SU-DHL-6 (cell line): ENCODE results near the gene WDCP.

Source experiments
- H2AFZ ChIP-seq: fragments of 200-600 bp; sonication (generic); 2 replicates; pipeline ENCODE4 v1.6.1; 2014; ENCODE audit warnings: low read depth, mild to moderate bottlenecking, moderate library complexity, mixed read lengths, antibody characterized with exemption, low read length; ENCODE audit not compliant: severe bottlenecking
- H3F3A ChIP-seq: fragments of 200-600 bp; shearing (Covaris generic); 2 replicates; pipeline ENCODE4 v1.6.0; 2016; ENCODE audit warnings: antibody characterized with exemption, mild to moderate bottlenecking; ENCODE audit not compliant: insufficient read depth
- H3K27ac ChIP-seq: fragments of 200-600 bp; sonication (generic); 2 replicates; pipeline ENCODE4 v1.5.1; 2016; ENCODE audit warnings: low read depth, mild to moderate bottlenecking, low read length, moderate library complexity, mixed read lengths
- H3K27me3 ChIP-seq: fragments of 200-600 bp; sonication (generic), shearing (Covaris generic); 2 replicates; pipeline ENCODE4 v1.6.0; 2014; ENCODE audit warnings: mild to moderate bottlenecking, low read length
- H3K36me3 ChIP-seq: fragments of 200-600 bp; sonication (generic); 2 replicates; pipeline ENCODE4 v1.6.1; 2014; ENCODE audit warnings: mild to moderate bottlenecking, low read length, mixed read lengths
- H3K4me2 ChIP-seq: fragments of 300-600, 200-600 bp; shearing (Covaris generic), sonication (generic); 2 replicates; pipeline ENCODE4 v1.6.0; 2014; ENCODE audit warnings: low read length, low read depth, mild to moderate bottlenecking; ENCODE audit not compliant: poor library complexity, severe bottlenecking
- H3K4me3 ChIP-seq: fragments of 200-600 bp; sonication (generic); 2 replicates; pipeline ENCODE4 v1.5.1; 2014; ENCODE audit warnings: antibody characterized with exemption, low read length, mild to moderate bottlenecking, mixed read lengths; ENCODE audit not compliant: insufficient read depth, poor library complexity, severe bottlenecking
- H3K79me2 ChIP-seq: fragments of 200-600 bp; sonication (generic); 2 replicates; pipeline ENCODE4 v1.6.1; 2014; ENCODE audit warnings: mild to moderate bottlenecking, low read length, moderate library complexity; ENCODE audit not compliant: insufficient read depth
- H3K9ac ChIP-seq: fragments of 200-600 bp; sonication (generic); 2 replicates; pipeline ENCODE4 v1.7.0; 2014; ENCODE audit warnings: mild to moderate bottlenecking, low read length
- H3K9me2 ChIP-seq: fragments of 200-600 bp; sonication (generic); replicated peaks from 2 replicates; pipeline ENCODE4 v1.6.1; 2014; ENCODE audit warnings: low read length; ENCODE audit not compliant: insufficient read depth
- H3K9me3 ChIP-seq: fragments of 200-600 bp; sonication (generic); 2 replicates; pipeline ENCODE4 v1.6.1; 2014; ENCODE audit warnings: low read length, mixed read lengths; ENCODE audit not compliant: insufficient read depth
- H4K20me1 ChIP-seq: fragments of 200-600 bp; sonication (generic); 2 replicates; pipeline ENCODE4 v1.6.1; 2014; ENCODE audit warnings: low read depth, mild to moderate bottlenecking, antibody characterized with exemption, low read length, moderate library complexity, mixed read lengths
- EZH2phosphoT487 ChIP-seq: fragments of 200-600 bp; sonication (generic), shearing (Covaris generic); conservative IDR thresholded peaks from 2 replicates; pipeline ENCODE4 v1.6.1; 2018; ENCODE audit warnings: mild to moderate bottlenecking, antibody characterized with exemption, low read length, moderate library complexity, mixed read lengths
- TF ChIP-seq, protein P1 (sequence below): fragments of 200-600 bp; sonication (generic); IDR thresholded peaks from one replicate; pipeline ENCODE4 v1.5.1; 2017; ENCODE audit warnings: antibody characterized with exemption, mild to moderate bottlenecking, low read length, moderate library complexity; ENCODE audit not compliant: insufficient read depth, poor library complexity, severe bottlenecking

The WDCP gene

DNA sequence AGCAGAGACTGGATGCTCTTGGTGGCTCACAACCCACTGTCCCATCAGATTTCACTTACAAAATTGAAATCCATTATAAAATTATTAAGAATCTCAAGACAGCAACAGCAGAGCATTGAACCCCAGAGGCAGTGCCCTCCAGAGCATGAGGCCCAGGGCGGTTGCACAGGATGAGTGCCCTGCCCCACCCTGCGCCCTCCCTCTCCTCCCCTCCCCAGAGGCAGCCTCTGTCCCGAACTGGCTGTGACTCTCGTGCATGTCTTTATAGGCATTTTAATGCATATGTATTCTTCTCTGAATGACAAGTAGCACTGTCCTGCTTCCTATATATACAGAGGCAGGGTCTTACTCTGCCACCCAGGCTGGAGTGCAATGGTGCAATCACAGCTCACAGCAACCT lies 26.9 kb downstream of the WDCP start:
- no peaks in the 10 kb centered on the region for H3K79me2 ChIP-seq
- no peak overlapping the region for H3K4me3 ChIP-seq
- H3K9me2 ChIP-seq, result no peaks in the 10 kb centered on the region
- H2AFZ ChIP-seq, result no peak overlapping the region
- H3K9ac ChIP-seq, result no peak overlapping the region
- H3F3A ChIP-seq, result no peaks in the 10 kb centered on the region
- H3K27me3 ChIP-seq, result no peaks in the 10 kb centered on the region
- no peak overlapping the region for H3K27ac ChIP-seq
- TF ChIP-seq, protein P1, sequence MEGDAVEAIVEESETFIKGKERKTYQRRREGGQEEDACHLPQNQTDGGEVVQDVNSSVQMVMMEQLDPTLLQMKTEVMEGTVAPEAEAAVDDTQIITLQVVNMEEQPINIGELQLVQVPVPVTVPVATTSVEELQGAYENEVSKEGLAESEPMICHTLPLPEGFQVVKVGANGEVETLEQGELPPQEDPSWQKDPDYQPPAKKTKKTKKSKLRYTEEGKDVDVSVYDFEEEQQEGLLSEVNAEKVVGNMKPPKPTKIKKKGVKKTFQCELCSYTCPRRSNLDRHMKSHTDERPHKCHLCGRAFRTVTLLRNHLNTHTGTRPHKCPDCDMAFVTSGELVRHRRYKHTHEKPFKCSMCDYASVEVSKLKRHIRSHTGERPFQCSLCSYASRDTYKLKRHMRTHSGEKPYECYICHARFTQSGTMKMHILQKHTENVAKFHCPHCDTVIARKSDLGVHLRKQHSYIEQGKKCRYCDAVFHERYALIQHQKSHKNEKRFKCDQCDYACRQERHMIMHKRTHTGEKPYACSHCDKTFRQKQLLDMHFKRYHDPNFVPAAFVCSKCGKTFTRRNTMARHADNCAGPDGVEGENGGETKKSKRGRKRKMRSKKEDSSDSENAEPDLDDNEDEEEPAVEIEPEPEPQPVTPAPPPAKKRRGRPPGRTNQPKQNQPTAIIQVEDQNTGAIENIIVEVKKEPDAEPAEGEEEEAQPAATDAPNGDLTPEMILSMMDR, result no peak
- no peak for TF ChIP-seq EZH2phosphoT487
- no peak overlapping the region for H3K4me2 ChIP-seq
- H3K9me3 ChIP-seq, result no peaks in the 10 kb centered on the region
- no peaks in the 10 kb centered on the region for H3K36me3 ChIP-seq
- H4K20me1 ChIP-seq, result no peaks in the 10 kb centered on the region

DNA sequence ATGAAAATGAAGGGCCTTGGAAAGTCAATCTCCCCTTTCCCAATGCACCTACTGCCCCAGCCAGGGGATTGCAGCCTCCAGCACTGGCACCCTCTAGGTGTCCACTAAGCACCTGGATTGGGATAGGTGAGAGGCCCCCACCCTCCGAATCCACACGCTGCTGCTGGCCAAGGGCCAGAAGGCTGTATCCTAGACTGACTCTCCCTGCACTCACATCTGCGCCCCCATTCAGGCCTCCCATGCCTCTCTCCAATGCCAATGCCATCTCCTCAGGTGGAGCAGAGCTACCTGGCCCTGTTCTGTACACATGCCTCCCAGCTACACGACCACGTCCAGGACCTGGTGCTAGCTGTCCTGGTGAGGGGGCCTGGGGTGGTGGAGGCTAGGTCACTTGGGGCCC lies 27.5 kb downstream of the WDCP start:
- Histone ChIP-seq H3K9me3 (no peaks in the 10 kb centered on the region), H3K9ac (no peak overlapping the region), H2AFZ (no peak overlapping the region), H3F3A (no peaks in the 10 kb centered on the region), H3K79me2 (no peaks in the 10 kb centered on the region), H3K4me3 (no peak overlapping the region), H3K36me3 (no peaks in the 10 kb centered on the region), H3K9me2 (no peaks in the 10 kb centered on the region), H3K27ac (no peak overlapping the region), H4K20me1 (no peaks in the 10 kb centered on the region), H3K4me2 (no peak overlapping the region), H3K27me3 (no peaks in the 10 kb centered on the region)
- no peak for TF ChIP-seq EZH2phosphoT487
- TF ChIP-seq, protein P1, result no peak

DNA sequence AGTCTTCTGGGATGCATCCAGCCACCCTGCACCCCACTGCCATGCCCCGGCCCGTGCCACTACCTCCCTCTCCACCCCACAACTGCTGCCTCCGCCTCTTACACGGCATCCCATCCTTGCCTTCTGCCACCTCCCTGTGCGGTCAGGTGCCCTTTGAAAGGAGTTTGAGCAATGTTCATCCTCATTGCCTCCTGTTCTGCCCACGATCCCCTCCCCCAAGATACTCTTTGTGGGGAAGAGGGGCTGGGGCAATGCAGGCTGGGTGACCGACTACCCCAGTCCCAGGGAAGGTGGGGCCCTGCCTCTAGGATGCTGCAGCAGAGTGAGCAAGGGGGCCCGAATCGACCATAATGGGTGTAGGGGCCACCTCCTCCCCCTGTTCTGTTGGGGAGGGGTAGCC lies 28.9 kb downstream of the WDCP start:
- H3K27ac ChIP-seq, result no peak overlapping the region
- TF ChIP-seq, protein P1, result no peak
- no peak for TF ChIP-seq EZH2phosphoT487

DNA sequence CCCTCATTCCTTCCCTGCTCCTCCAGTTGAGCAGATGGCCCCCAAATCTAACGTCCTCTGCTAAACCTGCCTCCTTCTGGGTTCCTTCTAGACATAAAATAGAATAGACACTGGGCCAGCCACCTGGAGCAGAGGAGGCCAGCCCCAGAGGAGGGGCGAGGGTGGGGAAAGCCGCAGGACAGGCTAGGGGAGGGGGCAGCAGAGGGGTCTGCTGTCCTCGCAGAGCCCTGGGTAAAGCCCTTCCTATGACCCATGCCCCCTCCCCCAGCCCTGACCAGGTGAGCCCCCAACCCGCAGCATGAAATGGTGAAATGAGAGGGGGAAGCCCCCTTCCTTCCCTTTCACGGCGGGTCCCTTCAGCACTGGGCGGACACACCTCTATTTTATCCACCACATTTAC lies 29.5 kb downstream of the WDCP start:
- Histone ChIP-seq H3K4me3 (no peak overlapping the region), H3F3A (no peaks in the 10 kb centered on the region), H3K4me2 (no peak overlapping the region), H3K9ac (no peak overlapping the region), H3K27me3 (no peaks in the 10 kb centered on the region), H3K9me3 (no peaks in the 10 kb centered on the region), H3K79me2 (no peaks in the 10 kb centered on the region), H2AFZ (no peak overlapping the region), H3K9me2 (no peaks in the 10 kb centered on the region), H3K36me3 (no peaks in the 10 kb centered on the region), H4K20me1 (no peaks in the 10 kb centered on the region), H3K27ac (no peak overlapping the region)
- no peak for TF ChIP-seq EZH2phosphoT487
- TF ChIP-seq, protein P1, result no peak

More for the DNA sequence above, 28.9 kb downstream of the WDCP start:
- Histone ChIP-seq H2AFZ (no peak overlapping the region), H3F3A (no peaks in the 10 kb centered on the region), H3K79me2 (no peaks in the 10 kb centered on the region), H3K9me3 (no peaks in the 10 kb centered on the region), H3K9ac (no peak overlapping the region), H4K20me1 (no peaks in the 10 kb centered on the region), H3K36me3 (no peaks in the 10 kb centered on the region), H3K4me2 (no peak overlapping the region), H3K9me2 (no peaks in the 10 kb centered on the region), H3K27me3 (no peaks in the 10 kb centered on the region), H3K4me3 (no peak overlapping the region)
